PC-3 (cell line): ENCODE results near the gene METTL9. TPM values are rescaled to one million over a fixed set of nuclear protein-coding genes. Genes with fewer than 3 reads are reported as not detected.
"Not testable (repeated sequence)": the region's sequence is repeated elsewhere in the genome, so short reads cannot be mapped to it uniquely, and the experiment has no call there.

Experiments
- ATAC-seq: fragments of 200-7000 bp; cut with Tn5 transposase; 2 replicates; pipeline ENCODE4 v1.9.1; 2020; ENCODE audit warnings: mild to moderate bottlenecking, moderate library complexity
- BruUV-seq: library from RNA; stranded (reverse); fragments of 400-500 nt; replicated peaks from 2 replicates; lab custom pipeline; 2021; lab: Mats Ljungman, UMichigan
- CTCF ChIA-PET: fragments of 300-600 bp; sonication (Branson Sonifier 250); formaldehyde crosslinking; loops from one replicate; lab custom pipeline; 2022; ENCODE audit warnings: antibody characterized with exemption; lab: Charles Lee
- POLR2A ChIA-PET: fragments of 300-600 bp; sonication (Branson Sonifier 250); formaldehyde crosslinking; loops from one replicate; lab custom pipeline; 2022; ENCODE audit warnings: antibody characterized with exemption; ENCODE audit not compliant: unreplicated experiment; lab: Charles Lee
- DNase-seq: peaks from one replicate; pipeline ENCODE4 v3.0.0-alpha.2; 2015
- H2AFZ ChIP-seq: fragments of 300-600 bp; sonication (generic); 2 replicates; pipeline ENCODE4 v1.6.0; 2016; ENCODE audit warnings: antibody characterized with exemption, low read length
- H3F3A ChIP-seq: fragments of 300-600 bp; sonication (generic); one replicate; pipeline ENCODE4 v1.6.0; 2017; ENCODE audit warnings: antibody characterized with exemption, low read length, control low read depth, mild to moderate bottlenecking; ENCODE audit not compliant: unreplicated experiment
- H3K27ac ChIP-seq: fragments of 300-600 bp; sonication (generic); 2 replicates; pipeline ENCODE4 v1.5.1; 2016; ENCODE audit warnings: mild to moderate bottlenecking, low read length
- H3K27me3 ChIP-seq: fragments of 300-600 bp; sonication (generic); 2 replicates; pipeline ENCODE4 v1.6.1; 2016; ENCODE audit warnings: low read length, mixed read lengths
- H3K36me3 ChIP-seq: fragments of 300-600 bp; sonication (generic); 2 replicates; pipeline ENCODE4 v1.6.1; 2016; ENCODE audit warnings: low read depth, mixed run types, low read length, mixed read lengths
- H3K4me1 ChIP-seq: fragments of 300-600 bp; sonication (generic); 2 replicates; pipeline ENCODE4 v1.5.1; 2016; ENCODE audit warnings: low read length; ENCODE audit not compliant: insufficient read depth
- H3K4me2 ChIP-seq: fragments of 300-600 bp; sonication (generic); 2 replicates; pipeline ENCODE4 v1.6.0; 2016; ENCODE audit warnings: low read length
- H3K4me3 ChIP-seq: fragments of 300-600 bp; sonication (generic); 2 replicates; pipeline ENCODE4 v1.5.1; 2016; ENCODE audit warnings: mild to moderate bottlenecking, low read length, mixed read lengths
- H3K79me2 ChIP-seq: fragments of 300-600 bp; sonication (generic); 2 replicates; pipeline ENCODE4 v1.6.1; 2017; ENCODE audit warnings: low read length, mixed read lengths
- H3K9ac ChIP-seq: fragments of 300-600 bp; sonication (generic); 2 replicates; pipeline ENCODE4 v1.6.0; 2016; ENCODE audit warnings: mild to moderate bottlenecking, low read length
- H3K9me2 ChIP-seq: fragments of 300-600 bp; sonication (generic); replicated peaks from 2 replicates; pipeline ENCODE4 v1.6.1; 2016; ENCODE audit warnings: mixed run types, low read length, mixed read lengths
- H3K9me3 ChIP-seq: fragments of 300-600 bp; sonication (generic); 2 replicates; pipeline ENCODE4 v1.6.1; 2016; ENCODE audit warnings: low read length, mixed read lengths
- H4K20me1 ChIP-seq: fragments of 300-600 bp; sonication (generic); 2 replicates; pipeline ENCODE4 v1.6.1; 2016; ENCODE audit warnings: low read length, mixed read lengths
- CTCF ChIP-seq: fragments of 300-600 bp; sonication (generic); conservative IDR thresholded peaks from 2 replicates; pipeline ENCODE4 v1.5.1; 2017; ENCODE audit warnings: antibody characterized with exemption, low read depth, mild to moderate bottlenecking, low read length
- EZH2 ChIP-seq: fragments of 300-600 bp; sonication (generic); IDR thresholded peaks from one replicate; pipeline ENCODE4 v1.6.1; 2017; ENCODE audit warnings: antibody characterized with exemption, mild to moderate bottlenecking, low read length; ENCODE audit not compliant: unreplicated experiment
- EZH2phosphoT487 ChIP-seq: fragments of 300-600 bp; sonication (generic); IDR thresholded peaks from 2 replicates; pipeline ENCODE4 v1.6.1; 2018; ENCODE audit warnings: mild to moderate bottlenecking, antibody characterized with exemption, low read length, borderline replicate concordance
- intact Hi-C: fragments of 100-400 bp; cut with micrococcal nuclease; formaldehyde crosslinking; loops from 2 replicates; pipeline ENCODE4 v1.9.0; 2023
- total RNA-seq: library from RNA; depleted of rRNA; stranded (reverse); fragments of >200 nt; gene quantifications from 2 replicates; pipeline ENCODE4 v1.2.3, GENCODE V29; 2014

The METTL9 gene
- total RNA-seq, 1 experiment from 2014 or later, result 133 TPM

DNA sequence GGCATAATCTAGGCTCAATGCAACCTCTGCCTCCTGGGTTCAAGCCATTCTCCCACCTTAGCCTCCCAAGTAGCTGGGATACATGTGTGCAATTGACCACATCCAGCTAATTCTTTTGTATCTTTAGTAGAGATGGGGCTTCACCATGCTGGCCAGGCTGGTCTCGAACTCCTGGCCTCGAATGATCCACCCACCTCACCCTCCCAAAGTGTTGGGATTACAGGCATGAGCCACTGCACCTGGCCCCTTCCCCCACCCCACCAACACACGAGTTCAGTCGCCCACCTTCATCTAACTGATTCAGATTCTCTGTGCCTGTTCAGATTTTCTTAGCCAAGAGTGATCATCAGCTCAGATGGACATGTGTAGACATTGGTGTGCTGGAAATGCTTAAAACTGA lies 25.0 kb upstream of the METTL9 start:
- ChIA-PET POLR2A (no interaction called here), CTCF (no interaction called here)
- BruUV-seq, result no TSS peak
- no peaks in the 10 kb centered on the region for H3F3A ChIP-seq
- no peak overlapping the region for H2AFZ ChIP-seq
- no peak overlapping the region for H3K27ac ChIP-seq
- no peaks in the 10 kb centered on the region for H3K9me2 ChIP-seq
- no peak overlapping the region for H3K9ac ChIP-seq
- no peak overlapping the region for H3K4me2 ChIP-seq
- H3K27me3 ChIP-seq, result no peaks in the 10 kb centered on the region
- intact Hi-C loops, result no loop called here
- no peaks in the 10 kb centered on the region for H3K36me3 ChIP-seq
- H3K4me3 ChIP-seq, result no peak overlapping the region
- H4K20me1 ChIP-seq, result no peaks in the 10 kb centered on the region
- H3K9me3 ChIP-seq, result no peaks in the 10 kb centered on the region
- H3K79me2 ChIP-seq, result no peaks in the 10 kb centered on the region
- ATAC-seq, result no peak
- no peaks in the 10 kb centered on the region for H3K4me1 ChIP-seq
- TF ChIP-seq EZH2phosphoT487 (no peak), EZH2 (no peak), CTCF (no peak)
- no peak for DNase-seq

GRCh38 chr16:21576323-21576722 lies 23.1 kb upstream of the METTL9 start:
- H3K4me1 ChIP-seq, H3K4me2 ChIP-seq, H3K9ac ChIP-seq, H2AFZ ChIP-seq, H3K79me2 ChIP-seq, CTCF ChIA-PET, ATAC-seq, H3K27me3 ChIP-seq, BruUV-seq, H3K36me3 ChIP-seq, H3F3A ChIP-seq, DNase-seq, H4K20me1 ChIP-seq, H3K4me3 ChIP-seq, H3K9me3 ChIP-seq, POLR2A ChIA-PET, H3K9me2 ChIP-seq, H3K27ac ChIP-seq, intact Hi-C loops: not testable (repeated sequence)

- POLR2A ChIA-PET, H2AFZ ChIP-seq, H3K27me3 ChIP-seq, H3K9ac ChIP-seq, H3K4me2 ChIP-seq, CTCF ChIA-PET, ATAC-seq, H3K9me2 ChIP-seq, H3K36me3 ChIP-seq, H4K20me1 ChIP-seq, intact Hi-C loops, BruUV-seq, H3K27ac ChIP-seq, H3K9me3 ChIP-seq, H3F3A ChIP-seq, H3K4me3 ChIP-seq, H3K79me2 ChIP-seq, DNase-seq, H3K4me1 ChIP-seq: not testable (repeated sequence)
Observed at GRCh38 chr16:21577487-21577886, 21.9 kb upstream of the METTL9 start.

DNA sequence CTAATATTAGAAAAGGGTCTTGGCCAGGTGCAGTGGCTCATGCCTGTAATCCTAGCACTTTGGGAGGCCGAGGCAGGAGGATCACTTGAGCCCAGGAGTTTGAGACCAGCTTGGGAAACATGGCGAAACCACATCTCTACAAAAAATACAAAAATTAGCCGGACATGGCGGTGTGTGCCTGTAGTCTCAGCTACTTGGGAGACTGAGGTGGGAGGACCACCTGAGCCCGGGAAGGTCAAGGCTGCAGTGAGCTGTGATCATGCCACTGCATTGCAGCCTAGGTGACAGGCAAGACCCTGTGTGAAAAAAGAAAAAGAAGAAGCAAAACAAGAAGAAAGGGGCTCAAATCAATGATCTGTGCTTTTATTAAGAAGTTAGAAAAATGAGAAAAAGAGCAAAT lies 21.1 kb upstream of the METTL9 start:
- H3K27me3 ChIP-seq, H3K4me3 ChIP-seq, H3K36me3 ChIP-seq, BruUV-seq, H2AFZ ChIP-seq, H4K20me1 ChIP-seq, H3F3A ChIP-seq, H3K79me2 ChIP-seq, H3K9me2 ChIP-seq, POLR2A ChIA-PET, H3K4me2 ChIP-seq, H3K4me1 ChIP-seq, ATAC-seq, DNase-seq, H3K9ac ChIP-seq, H3K27ac ChIP-seq, H3K9me3 ChIP-seq, CTCF ChIA-PET, intact Hi-C loops: not testable (repeated sequence)

GRCh38 chr16:21580131-21580530 lies 19.2 kb upstream of the METTL9 start:
- H3K9me3 ChIP-seq, POLR2A ChIA-PET, intact Hi-C loops, CTCF ChIA-PET, H3F3A ChIP-seq, H3K27me3 ChIP-seq, H3K4me2 ChIP-seq, H3K9ac ChIP-seq, H3K9me2 ChIP-seq, H3K27ac ChIP-seq, H3K36me3 ChIP-seq, H4K20me1 ChIP-seq, H3K4me3 ChIP-seq, H3K79me2 ChIP-seq, H2AFZ ChIP-seq, ATAC-seq, H3K4me1 ChIP-seq, BruUV-seq, DNase-seq: not testable (repeated sequence)
